GM06990 (cell line): ENCODE results near the gene C16orf86.

ENCODE experiments used
- DNase-seq: peaks from one replicate; pipeline ENCODE4 v3.0.0-alpha.2; 2011; ENCODE audit not compliant: insufficient read length; ENCODE audit errors: extremely low read depth
- H3K27me3 ChIP-seq: replicated peaks from 2 replicates; pipeline ENCODE4 v1.6.0; 2011; ENCODE audit warnings: low read length; ENCODE audit not compliant: control insufficient read depth, insufficient read depth
- H3K36me3 ChIP-seq: 2 replicates; pipeline ENCODE4 v1.5.1; 2011; ENCODE audit warnings: low read length; ENCODE audit not compliant: control insufficient read depth, insufficient read depth
- H3K4me3 ChIP-seq: replicated peaks from 2 replicates; pipeline ENCODE4 v1.5.1; 2011; ENCODE audit warnings: low read depth, mild to moderate bottlenecking, control low read depth, low read length
- TF ChIP-seq, protein P1 (sequence below): IDR thresholded peaks from 2 replicates; pipeline ENCODE4 v1.5.1; 2011; ENCODE audit warnings: low read length, control low read depth, mild to moderate bottlenecking, inconsistent platforms; ENCODE audit not compliant: insufficient read depth, poor library complexity, severe bottlenecking

Gene C16orf86

DNA sequence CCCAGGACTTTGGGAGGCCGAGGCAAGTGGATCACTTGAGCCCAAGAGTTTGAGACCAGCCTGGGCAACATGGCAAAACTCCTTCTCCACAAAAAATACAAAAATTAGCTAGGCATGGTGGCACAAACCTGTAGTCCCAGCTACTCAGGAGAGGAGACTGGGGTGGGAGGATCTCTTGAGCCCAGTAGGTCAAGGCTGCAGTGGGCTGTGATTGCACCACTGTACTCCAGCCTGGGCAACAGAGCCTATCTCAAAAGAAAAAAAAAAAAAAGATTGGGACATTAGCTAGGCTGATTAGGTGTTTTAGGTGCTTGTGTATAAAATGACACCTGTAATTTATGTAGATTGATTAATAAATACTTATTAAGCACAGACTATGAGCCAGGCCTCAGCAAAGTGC is 42.4 kb downstream of the C16orf86 start:
- no peak for DNase-seq
- Histone ChIP-seq H3K27me3 (no peaks in the 10 kb centered on the region), H3K36me3 (no peaks in the 10 kb centered on the region), H3K4me3 (no peak overlapping the region)
- TF ChIP-seq, protein P1, sequence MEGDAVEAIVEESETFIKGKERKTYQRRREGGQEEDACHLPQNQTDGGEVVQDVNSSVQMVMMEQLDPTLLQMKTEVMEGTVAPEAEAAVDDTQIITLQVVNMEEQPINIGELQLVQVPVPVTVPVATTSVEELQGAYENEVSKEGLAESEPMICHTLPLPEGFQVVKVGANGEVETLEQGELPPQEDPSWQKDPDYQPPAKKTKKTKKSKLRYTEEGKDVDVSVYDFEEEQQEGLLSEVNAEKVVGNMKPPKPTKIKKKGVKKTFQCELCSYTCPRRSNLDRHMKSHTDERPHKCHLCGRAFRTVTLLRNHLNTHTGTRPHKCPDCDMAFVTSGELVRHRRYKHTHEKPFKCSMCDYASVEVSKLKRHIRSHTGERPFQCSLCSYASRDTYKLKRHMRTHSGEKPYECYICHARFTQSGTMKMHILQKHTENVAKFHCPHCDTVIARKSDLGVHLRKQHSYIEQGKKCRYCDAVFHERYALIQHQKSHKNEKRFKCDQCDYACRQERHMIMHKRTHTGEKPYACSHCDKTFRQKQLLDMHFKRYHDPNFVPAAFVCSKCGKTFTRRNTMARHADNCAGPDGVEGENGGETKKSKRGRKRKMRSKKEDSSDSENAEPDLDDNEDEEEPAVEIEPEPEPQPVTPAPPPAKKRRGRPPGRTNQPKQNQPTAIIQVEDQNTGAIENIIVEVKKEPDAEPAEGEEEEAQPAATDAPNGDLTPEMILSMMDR = no peak

DNA sequence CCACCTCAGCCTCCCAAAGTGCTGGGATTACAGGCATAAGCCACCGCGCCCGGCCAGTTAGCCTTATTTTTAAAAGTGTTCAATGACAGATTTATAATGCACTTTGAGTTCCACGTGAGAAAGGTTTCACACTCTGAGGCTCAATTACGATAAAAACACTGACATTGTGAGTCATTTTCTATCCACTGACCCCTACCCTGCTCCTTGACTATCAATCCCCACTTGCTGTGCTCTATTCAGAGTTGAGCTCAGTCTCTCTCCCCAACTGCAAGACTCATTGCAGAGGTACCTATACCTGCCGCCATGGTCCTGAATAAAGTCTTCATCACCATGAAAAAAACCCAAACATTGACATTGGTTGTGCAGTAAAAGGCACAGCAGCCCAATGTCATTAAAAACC is 44.0 kb downstream of the C16orf86 start:
- no peak overlapping the region for H3K4me3 ChIP-seq
- TF ChIP-seq, protein P1 = no peak
- no peaks in the 10 kb centered on the region for H3K27me3 ChIP-seq
- no peak for DNase-seq
- no peaks in the 10 kb centered on the region for H3K36me3 ChIP-seq

DNA sequence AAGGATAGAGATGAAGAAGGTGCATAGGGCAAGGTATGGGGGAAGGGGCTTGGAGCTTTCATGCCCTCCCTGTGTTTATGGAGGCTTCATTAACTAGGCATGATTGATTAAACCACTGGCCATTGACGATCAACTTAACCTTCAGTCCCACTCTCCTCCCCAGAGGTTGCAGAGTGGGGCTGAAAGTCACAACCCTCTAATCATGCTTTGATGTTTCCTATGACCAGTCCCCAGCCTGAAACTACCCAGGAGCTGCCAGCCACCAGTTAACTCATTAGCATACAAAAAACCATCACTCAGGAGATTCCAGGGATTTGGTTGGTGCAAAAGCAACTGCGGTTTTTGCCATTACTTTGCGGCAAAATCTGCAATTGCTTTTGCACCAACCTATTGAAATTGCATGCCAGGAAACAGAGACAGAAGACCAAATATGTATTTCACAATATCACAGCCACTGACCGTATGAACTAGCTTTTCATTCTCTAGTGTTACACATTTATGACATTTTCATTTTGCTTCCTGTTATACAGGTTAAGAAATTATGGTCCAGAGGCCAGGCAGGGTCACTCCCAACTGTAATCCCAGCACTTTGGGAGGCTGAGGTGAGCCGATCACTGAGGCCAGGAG is 47.1 kb downstream of the C16orf86 start:
- no peak for DNase-seq
- TF ChIP-seq, protein P1 = no peak
- no peak overlapping the region for H3K4me3 ChIP-seq
- H3K36me3 ChIP-seq = no peaks in the 10 kb centered on the region
- H3K27me3 ChIP-seq = no peaks in the 10 kb centered on the region

DNA sequence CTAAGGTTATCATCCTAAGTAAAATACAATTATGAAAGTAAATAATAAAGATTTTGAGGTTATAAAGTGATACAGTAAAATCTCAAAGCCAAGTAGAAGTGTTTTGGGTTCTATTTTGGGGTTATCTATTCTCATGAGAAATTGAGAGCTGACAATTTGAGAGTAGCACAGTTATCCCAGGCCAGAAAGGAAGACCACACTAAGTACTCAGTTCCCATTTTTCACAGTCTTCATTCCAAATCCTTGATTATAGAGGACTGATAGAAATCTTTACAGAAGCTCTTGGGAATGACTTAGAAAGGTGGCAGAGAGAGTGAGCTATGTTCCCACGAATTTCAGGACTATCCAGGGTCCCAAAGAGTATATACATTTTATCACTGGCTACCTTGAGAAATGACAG is 47.9 kb downstream of the C16orf86 start:
- H3K27me3 ChIP-seq = no peaks in the 10 kb centered on the region
- H3K4me3 ChIP-seq = no peak overlapping the region
- DNase-seq = no peak
- TF ChIP-seq, protein P1 = no peak
- no peaks in the 10 kb centered on the region for H3K36me3 ChIP-seq

DNA sequence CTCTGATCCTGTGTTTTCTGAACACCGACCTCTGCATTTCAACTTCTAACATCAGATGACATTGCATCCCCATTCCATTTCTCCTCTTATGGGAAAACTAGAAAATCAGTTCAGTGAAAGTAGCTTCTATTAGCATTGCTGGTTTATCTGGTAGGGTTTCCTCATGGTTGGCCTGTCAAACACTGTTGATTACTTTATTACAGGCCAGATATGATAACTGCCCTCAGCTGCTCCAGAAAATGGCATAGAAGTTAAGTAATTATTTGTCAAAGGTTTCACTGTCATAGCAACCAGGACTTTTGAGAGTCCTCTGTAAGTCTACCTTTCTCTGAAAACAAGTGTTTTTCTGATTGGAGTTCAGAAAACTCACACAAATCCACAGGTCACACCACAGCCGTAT is 49.5 kb downstream of the C16orf86 start:
- TF ChIP-seq, protein P1 = no peak
- Histone ChIP-seq H3K36me3 (no peaks in the 10 kb centered on the region; the same call in 1 of the 2 replicates), H3K27me3 (no peaks in the 10 kb centered on the region), H3K4me3 (no peak overlapping the region)
- DNase-seq = no peak
